Neural progenitor cell (in vitro differentiated cells): Measurements from ENCODE around the gene LYST. TPM values are rescaled to one million over a fixed set of nuclear protein-coding genes. Genes with fewer than 3 reads are reported as not detected.

Experiments used
- DNase-seq: peaks from one replicate; pipeline ENCODE4 v3.0.0-alpha.2; 2016; ENCODE audit warnings: low spot score
- H2AFZ ChIP-seq: fragments of 200-600 bp; sonication (generic); replicated peaks from 2 replicates; pipeline ENCODE4 v1.6.1; 2016; ENCODE audit warnings: antibody characterized with exemption
- H3F3A ChIP-seq: fragments of 200-600 bp; sonication (generic); 2 replicates; pipeline ENCODE4 v1.6.1; 2016; ENCODE audit warnings: antibody characterized with exemption, low read depth
- H3K27ac ChIP-seq: fragments of 200-600 bp; sonication (generic); 2 replicates; pipeline ENCODE4 v1.5.1; 2016; ENCODE audit warnings: mild to moderate bottlenecking
- H3K27me3 ChIP-seq: fragments of 200-600 bp; sonication (generic); 2 replicates; pipeline ENCODE4 v1.6.1; 2016; ENCODE audit warnings: mild to moderate bottlenecking, moderate library complexity
- H3K36me3 ChIP-seq: fragments of 200-600 bp; sonication (generic); 2 replicates; pipeline ENCODE4 v1.5.1; 2016
- H3K4me1 ChIP-seq: fragments of 200-600 bp; sonication (generic); 2 replicates; pipeline ENCODE4 v1.6.1; 2016; ENCODE audit warnings: mixed run types
- H3K4me2 ChIP-seq: fragments of 200-600 bp; sonication (generic); 2 replicates; pipeline ENCODE4 v1.6.1; 2016
- H3K4me3 ChIP-seq: fragments of 200-600 bp; sonication (generic); 2 replicates; pipeline ENCODE4 v1.5.1; 2016
- H3K79me2 ChIP-seq: fragments of 200-600 bp; sonication (generic); 2 replicates; pipeline ENCODE4 v1.6.1; 2016; ENCODE audit warnings: low read depth
- H3K9ac ChIP-seq: fragments of 200-600 bp; sonication (generic); 2 replicates; pipeline ENCODE4 v1.6.1; 2016
- H3K9me3 ChIP-seq: fragments of 200-600 bp; sonication (generic); 2 replicates; pipeline ENCODE4 v1.5.1; 2016; ENCODE audit warnings: low read depth
- H4K20me1 ChIP-seq: fragments of 200-600 bp; sonication (generic); 2 replicates; pipeline ENCODE4 v1.6.1; 2016; ENCODE audit warnings: low read depth
- H3K27ac Mint-ChIP-seq: 3 replicates; pipeline ENCODE4 v1.8.0; 2021; ENCODE audit warnings: mixed read lengths
- H3K27me3 Mint-ChIP-seq: 2 replicates; pipeline ENCODE4 v1.8.0; 2022; ENCODE audit warnings: low read depth, mild to moderate bottlenecking, inconsistent platforms, moderate library complexity, mixed read lengths; ENCODE audit not compliant: insufficient read depth
- H3K36me3 Mint-ChIP-seq: 3 replicates; pipeline ENCODE4 v1.8.0; 2021; ENCODE audit warnings: mixed read lengths
- H3K4me1 Mint-ChIP-seq: 3 replicates; pipeline ENCODE4 v1.8.0; 2021; ENCODE audit warnings: mixed read lengths
- H3K4me3 Mint-ChIP-seq: 3 replicates; pipeline ENCODE4 v1.8.0; 2021; ENCODE audit warnings: mild to moderate bottlenecking, moderate library complexity, mixed read lengths
- H3K9me3 Mint-ChIP-seq: 3 replicates; pipeline ENCODE4 v1.8.0; 2020; ENCODE audit warnings: mixed read lengths
- EZH2 ChIP-seq: fragments of 200-600 bp; sonication (generic); IDR thresholded peaks from 2 replicates; pipeline ENCODE4 v1.6.1; 2017; ENCODE audit warnings: antibody characterized with exemption, mild to moderate bottlenecking, moderate library complexity
- EZH2phosphoT487 ChIP-seq: fragments of 200-600 bp; sonication (generic); IDR thresholded peaks from 2 replicates; pipeline ENCODE4 v1.6.1; 2017; ENCODE audit warnings: antibody characterized with exemption
- total RNA-seq: library from RNA; depleted of rRNA; stranded (reverse); fragments of >200 nt; gene quantifications from 2 replicates; pipeline ENCODE4 v1.2.3, GENCODE V29; 2015; ENCODE audit warnings: low replicate concordance
- TF ChIP-seq, protein P1 (sequence below): fragments of 200-600 bp; sonication (generic); IDR thresholded peaks from 2 replicates; pipeline ENCODE4 v1.5.1; 2017; ENCODE audit warnings: antibody characterized with exemption, mild to moderate bottlenecking

LYST gene
- total RNA-seq, 1 donor from 2014 or later: 0.82 TPM

- no peak overlapping the region for H3K27ac Mint-ChIP-seq
- H3K4me1 Mint-ChIP-seq: no peaks in the 10 kb centered on the region
- H3K27ac ChIP-seq: no peak overlapping the region
- H3K4me3 Mint-ChIP-seq: no peak overlapping the region
- peak overlapping the region; percentile 69 for H3K4me2 ChIP-seq
- peak; percentile 82 for DNase-seq
- H3K4me1 ChIP-seq: peaks cover 69% of the 10 kb centered on the region
- H3K36me3 Mint-ChIP-seq: peaks cover 3% of the 10 kb centered on the region
- H3K9ac ChIP-seq: no peak overlapping the region
- no peaks in the 10 kb centered on the region for H3K27me3 Mint-ChIP-seq
- H3K9me3 Mint-ChIP-seq: peaks cover 14% of the 10 kb centered on the region
- H3K27me3 ChIP-seq: no peaks in the 10 kb centered on the region
- TF ChIP-seq, protein P1, sequence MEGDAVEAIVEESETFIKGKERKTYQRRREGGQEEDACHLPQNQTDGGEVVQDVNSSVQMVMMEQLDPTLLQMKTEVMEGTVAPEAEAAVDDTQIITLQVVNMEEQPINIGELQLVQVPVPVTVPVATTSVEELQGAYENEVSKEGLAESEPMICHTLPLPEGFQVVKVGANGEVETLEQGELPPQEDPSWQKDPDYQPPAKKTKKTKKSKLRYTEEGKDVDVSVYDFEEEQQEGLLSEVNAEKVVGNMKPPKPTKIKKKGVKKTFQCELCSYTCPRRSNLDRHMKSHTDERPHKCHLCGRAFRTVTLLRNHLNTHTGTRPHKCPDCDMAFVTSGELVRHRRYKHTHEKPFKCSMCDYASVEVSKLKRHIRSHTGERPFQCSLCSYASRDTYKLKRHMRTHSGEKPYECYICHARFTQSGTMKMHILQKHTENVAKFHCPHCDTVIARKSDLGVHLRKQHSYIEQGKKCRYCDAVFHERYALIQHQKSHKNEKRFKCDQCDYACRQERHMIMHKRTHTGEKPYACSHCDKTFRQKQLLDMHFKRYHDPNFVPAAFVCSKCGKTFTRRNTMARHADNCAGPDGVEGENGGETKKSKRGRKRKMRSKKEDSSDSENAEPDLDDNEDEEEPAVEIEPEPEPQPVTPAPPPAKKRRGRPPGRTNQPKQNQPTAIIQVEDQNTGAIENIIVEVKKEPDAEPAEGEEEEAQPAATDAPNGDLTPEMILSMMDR: peak; percentile 6
- no peak for TF ChIP-seq EZH2phosphoT487
- peaks cover 34% of the 10 kb centered on the region for H3F3A ChIP-seq
- H4K20me1 ChIP-seq: no peaks in the 10 kb centered on the region
- H3K36me3 ChIP-seq: no peaks in the 10 kb centered on the region
- H2AFZ ChIP-seq: no peak overlapping the region
- peaks cover 58% of the 10 kb centered on the region for H3K79me2 ChIP-seq
- no peaks in the 10 kb centered on the region for H3K9me3 ChIP-seq
- peak overlapping the region; percentile 23 for H3K4me3 ChIP-seq
Measured at GRCh38 chr1:235673981-235674380, 192.7 kb downstream of the LYST start.

DNA sequence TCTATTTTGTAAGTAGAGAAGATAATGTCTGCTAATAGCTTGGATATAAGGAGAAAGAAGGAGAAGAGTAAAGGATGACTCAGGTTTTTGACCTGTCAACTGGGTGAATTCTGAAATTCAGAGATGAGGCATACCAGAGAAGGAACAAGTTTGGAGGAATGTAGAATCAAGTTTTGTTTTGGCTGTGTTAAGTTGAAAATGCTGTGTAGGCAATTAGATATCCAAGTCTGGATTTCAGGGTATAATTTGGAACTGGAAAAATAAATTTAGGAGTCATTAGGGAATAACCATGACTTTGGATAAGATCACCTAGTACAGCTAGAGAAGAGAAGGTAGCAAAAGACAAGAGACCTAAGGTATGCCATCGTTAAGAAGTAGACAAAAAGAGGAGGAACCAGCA, 194.7 kb downstream of the LYST start:
- no peaks in the 10 kb centered on the region for H3K27me3 ChIP-seq
- H3K36me3 ChIP-seq: no peaks in the 10 kb centered on the region
- peak overlapping the region; percentile 34 for H3K4me3 ChIP-seq
- no peaks in the 10 kb centered on the region for H3K4me1 Mint-ChIP-seq
- no peaks in the 10 kb centered on the region for H4K20me1 ChIP-seq
- H3K9me3 Mint-ChIP-seq: peaks cover 14% of the 10 kb centered on the region
- H3K4me2 ChIP-seq: peak overlapping the region; percentile 30
- peaks cover 34% of the 10 kb centered on the region for H3F3A ChIP-seq
- no peak overlapping the region for H3K27ac Mint-ChIP-seq
- no peak overlapping the region for H3K27ac ChIP-seq
- no peak overlapping the region for H2AFZ ChIP-seq
- H3K4me1 ChIP-seq: peaks cover 68% of the 10 kb centered on the region
- peaks cover 53% of the 10 kb centered on the region for H3K79me2 ChIP-seq
- TF ChIP-seq EZH2: no peak
- TF ChIP-seq EZH2phosphoT487: no peak
- TF ChIP-seq, protein P1: no peak
- no peaks in the 10 kb centered on the region for H3K27me3 Mint-ChIP-seq
- DNase-seq: no peak
- H3K4me3 Mint-ChIP-seq: no peak overlapping the region
- peaks cover 3% of the 10 kb centered on the region for H3K36me3 Mint-ChIP-seq
- no peak overlapping the region for H3K9ac ChIP-seq
- H3K9me3 ChIP-seq: no peaks in the 10 kb centered on the region

DNA sequence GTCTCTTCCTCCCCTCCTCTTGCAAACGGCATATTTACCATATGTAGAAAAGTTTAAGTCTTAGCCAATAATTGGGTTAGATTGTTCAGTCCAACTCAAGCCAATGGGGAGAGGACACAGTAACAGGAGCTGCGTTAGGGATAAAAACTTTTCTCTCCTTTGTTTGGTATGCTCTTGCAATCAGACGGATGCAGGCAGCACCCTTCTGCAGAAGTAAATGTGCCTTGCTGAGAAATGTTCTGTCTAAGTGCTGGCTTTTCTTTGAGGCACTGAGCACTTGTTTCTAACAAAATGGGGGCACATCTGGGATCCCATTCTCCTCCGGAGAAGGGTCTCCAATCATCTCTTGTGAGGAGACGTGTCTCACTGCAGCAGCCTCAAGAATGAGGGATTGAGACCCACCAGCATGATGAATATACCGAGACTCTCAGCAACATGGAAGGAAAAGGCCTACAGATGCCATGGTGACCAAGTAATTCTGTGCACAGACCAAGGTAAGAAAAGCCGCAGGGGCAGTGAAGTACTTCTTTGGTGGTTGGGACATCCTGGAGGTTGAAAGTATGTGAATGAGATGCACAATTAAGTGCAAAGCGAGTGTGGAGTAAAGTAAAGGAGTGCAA, 196.4 kb downstream of the LYST start:
- H3K36me3 ChIP-seq: no peaks in the 10 kb centered on the region
- H2AFZ ChIP-seq: peak overlapping the region; percentile 92
- H3K27me3 ChIP-seq: no peaks in the 10 kb centered on the region
- peaks cover 22% of the 10 kb centered on the region for H3F3A ChIP-seq
- Mint-ChIP-seq H3K4me3 (no peak overlapping the region), H3K4me1 (no peaks in the 10 kb centered on the region), H3K27ac (no peak overlapping the region), H3K9me3 (peaks cover 14% of the 10 kb centered on the region), H3K36me3 (no peaks in the 10 kb centered on the region), H3K27me3 (no peaks in the 10 kb centered on the region)
- no peaks in the 10 kb centered on the region for H4K20me1 ChIP-seq
- H3K9ac ChIP-seq: no peak overlapping the region
- H3K4me2 ChIP-seq: peak overlapping the region; percentile 30
- H3K4me1 ChIP-seq: peaks cover 56% of the 10 kb centered on the region
- peaks cover 51% of the 10 kb centered on the region for H3K79me2 ChIP-seq
- DNase-seq: no peak
- H3K9me3 ChIP-seq: no peaks in the 10 kb centered on the region
- H3K27ac ChIP-seq: peak overlapping the region; percentile 12
- TF ChIP-seq EZH2 (no peak), EZH2phosphoT487 (no peak)
- TF ChIP-seq, protein P1: no peak
- H3K4me3 ChIP-seq: peak overlapping the region; percentile 34
